Measurements from ENCODE around the gene COL13A1.

Gene COL13A1

DNA sequence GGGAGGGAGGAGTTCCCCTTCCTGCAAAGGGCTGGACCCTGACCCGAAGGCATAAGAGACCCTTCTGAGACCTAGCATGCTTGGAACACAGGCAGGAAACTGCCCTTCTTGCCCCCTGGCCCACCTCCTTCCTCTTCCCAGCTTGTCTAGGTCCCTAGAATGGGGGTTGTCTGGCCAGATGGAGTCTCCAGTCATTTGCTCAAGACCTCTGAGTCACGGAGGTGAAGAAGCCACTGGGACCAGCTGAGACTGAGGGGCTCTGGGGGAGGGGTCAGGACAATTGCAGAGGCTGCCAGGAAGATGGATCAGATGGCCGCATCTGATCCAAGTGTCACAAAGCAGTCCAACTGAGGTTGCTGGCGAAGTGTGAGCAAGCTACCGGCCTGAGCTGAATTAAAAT lies 46.2 kb downstream of the COL13A1 start:
- ATAC-seq (ENCODE audit: low read depth): no peak
- H3K4me3 ChIP-seq (ENCODE audit: severe bottlenecking): no peak overlapping the region
- H3K27me3 ChIP-seq (ENCODE audit: insufficient read depth, poor library complexity, severe bottlenecking): no peaks in the 10 kb centered on the region
- no peak for DNase-seq (ENCODE audit: low spot score)
- H3K36me3 ChIP-seq (ENCODE audit: low read depth): no peaks in the 10 kb centered on the region
- H3K27ac ChIP-seq (ENCODE audit: poor library complexity, severe bottlenecking): no peak overlapping the region
- peaks cover 6% of the 10 kb centered on the region for H3K4me1 ChIP-seq (ENCODE audit: insufficient read depth, poor library complexity, severe bottlenecking)
- TF ChIP-seq, protein P1, sequence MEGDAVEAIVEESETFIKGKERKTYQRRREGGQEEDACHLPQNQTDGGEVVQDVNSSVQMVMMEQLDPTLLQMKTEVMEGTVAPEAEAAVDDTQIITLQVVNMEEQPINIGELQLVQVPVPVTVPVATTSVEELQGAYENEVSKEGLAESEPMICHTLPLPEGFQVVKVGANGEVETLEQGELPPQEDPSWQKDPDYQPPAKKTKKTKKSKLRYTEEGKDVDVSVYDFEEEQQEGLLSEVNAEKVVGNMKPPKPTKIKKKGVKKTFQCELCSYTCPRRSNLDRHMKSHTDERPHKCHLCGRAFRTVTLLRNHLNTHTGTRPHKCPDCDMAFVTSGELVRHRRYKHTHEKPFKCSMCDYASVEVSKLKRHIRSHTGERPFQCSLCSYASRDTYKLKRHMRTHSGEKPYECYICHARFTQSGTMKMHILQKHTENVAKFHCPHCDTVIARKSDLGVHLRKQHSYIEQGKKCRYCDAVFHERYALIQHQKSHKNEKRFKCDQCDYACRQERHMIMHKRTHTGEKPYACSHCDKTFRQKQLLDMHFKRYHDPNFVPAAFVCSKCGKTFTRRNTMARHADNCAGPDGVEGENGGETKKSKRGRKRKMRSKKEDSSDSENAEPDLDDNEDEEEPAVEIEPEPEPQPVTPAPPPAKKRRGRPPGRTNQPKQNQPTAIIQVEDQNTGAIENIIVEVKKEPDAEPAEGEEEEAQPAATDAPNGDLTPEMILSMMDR (IDR thresholded peaks at IDR 0.05; ENCODE audit: poor library complexity, severe bottlenecking): no peak
- H3K9me3 ChIP-seq (ENCODE audit: severe bottlenecking): no peaks in the 10 kb centered on the region

DNA sequence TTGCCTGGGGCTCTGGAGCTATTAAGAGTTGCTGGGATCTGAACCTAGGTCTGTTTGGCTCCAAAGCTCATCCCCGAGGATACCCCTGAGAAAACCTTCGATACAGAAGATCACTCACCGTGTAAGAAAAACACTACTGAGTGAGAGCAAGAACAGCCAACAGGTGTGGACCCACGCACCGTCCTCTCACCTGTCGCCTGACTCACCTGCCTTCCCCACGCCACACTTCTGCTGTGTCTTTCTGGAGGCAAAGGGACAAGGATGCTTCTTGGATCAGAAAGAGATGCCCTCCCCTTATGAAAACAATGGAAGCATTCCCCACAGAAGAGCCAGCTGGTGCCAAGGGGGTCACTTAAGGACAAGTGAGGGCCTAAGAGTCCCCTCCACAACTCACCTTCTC lies 46.7 kb downstream of the COL13A1 start:
- TF ChIP-seq, protein P1 (IDR thresholded peaks at IDR 0.05; ENCODE audit: poor library complexity, severe bottlenecking): no peak
- no peak overlapping the region for H3K27ac ChIP-seq (ENCODE audit: poor library complexity, severe bottlenecking)
- no peaks in the 10 kb centered on the region for H3K27me3 ChIP-seq (ENCODE audit: insufficient read depth, poor library complexity, severe bottlenecking)
- DNase-seq (ENCODE audit: low spot score): no peak
- no peaks in the 10 kb centered on the region for H3K36me3 ChIP-seq (ENCODE audit: low read depth)
- no peak for ATAC-seq (ENCODE audit: low read depth)
- H3K9me3 ChIP-seq (ENCODE audit: severe bottlenecking): no peaks in the 10 kb centered on the region
- H3K4me3 ChIP-seq (ENCODE audit: severe bottlenecking): no peak overlapping the region
- peaks cover 6% of the 10 kb centered on the region for H3K4me1 ChIP-seq (ENCODE audit: insufficient read depth, poor library complexity, severe bottlenecking)

DNA sequence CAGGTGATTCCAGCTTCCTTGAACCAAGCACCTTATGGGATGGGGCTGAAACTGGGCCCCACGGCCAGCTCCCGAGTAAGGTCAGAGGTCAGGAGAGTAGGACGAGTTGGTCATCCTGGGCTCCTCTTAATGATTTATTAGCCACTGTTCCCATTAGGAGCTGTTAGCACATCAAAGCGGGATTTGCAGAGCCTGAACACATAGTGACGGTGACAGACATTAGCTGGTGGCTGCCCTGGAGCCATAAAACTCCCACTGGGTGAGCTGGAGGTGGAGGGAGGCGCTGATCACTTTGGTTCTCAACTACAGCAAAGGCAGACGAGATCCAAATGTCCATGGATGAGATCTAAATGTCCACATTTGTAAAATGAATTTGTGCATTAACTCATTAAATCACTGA lies 48.1 kb downstream of the COL13A1 start:
- TF ChIP-seq, protein P1 (IDR thresholded peaks at IDR 0.05; ENCODE audit: poor library complexity, severe bottlenecking): no peak
- DNase-seq (ENCODE audit: low spot score) (no peak), ATAC-seq (ENCODE audit: low read depth) (no peak)
- Histone ChIP-seq H3K36me3 (ENCODE audit: low read depth) (no peaks in the 10 kb centered on the region), H3K27ac (ENCODE audit: poor library complexity, severe bottlenecking) (no peak overlapping the region), H3K27me3 (ENCODE audit: insufficient read depth, poor library complexity, severe bottlenecking) (no peaks in the 10 kb centered on the region), H3K9me3 (ENCODE audit: severe bottlenecking) (no peaks in the 10 kb centered on the region), H3K4me1 (ENCODE audit: insufficient read depth, poor library complexity, severe bottlenecking) (peaks cover 6% of the 10 kb centered on the region), H3K4me3 (ENCODE audit: severe bottlenecking) (no peak overlapping the region)

DNA sequence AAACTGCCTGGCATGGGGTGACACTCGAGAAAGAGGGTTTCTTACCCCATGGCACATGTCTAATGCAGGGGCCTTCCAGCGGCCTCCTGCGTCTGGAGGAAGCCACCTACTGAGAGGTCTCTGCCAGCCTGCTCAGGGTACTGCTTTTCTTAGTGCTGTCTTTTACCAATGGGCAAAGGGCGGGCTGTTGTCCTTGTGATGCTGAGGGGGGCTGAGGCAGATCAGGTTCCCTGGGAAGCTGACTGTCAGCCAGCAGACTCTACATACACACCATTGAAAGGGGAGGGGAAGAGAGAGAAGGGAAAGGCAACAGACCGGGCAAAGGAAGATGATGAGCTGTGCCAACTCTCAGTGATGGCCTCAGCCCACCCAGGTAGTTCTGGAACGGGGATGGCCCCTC lies 48.7 kb downstream of the COL13A1 start:
- Histone ChIP-seq H3K4me3 (ENCODE audit: severe bottlenecking) (no peak overlapping the region), H3K27ac (ENCODE audit: poor library complexity, severe bottlenecking) (no peak overlapping the region), H3K27me3 (ENCODE audit: insufficient read depth, poor library complexity, severe bottlenecking) (no peaks in the 10 kb centered on the region), H3K9me3 (ENCODE audit: severe bottlenecking) (no peaks in the 10 kb centered on the region), H3K36me3 (ENCODE audit: low read depth) (no peaks in the 10 kb centered on the region), H3K4me1 (ENCODE audit: insufficient read depth, poor library complexity, severe bottlenecking) (peaks cover 6% of the 10 kb centered on the region)
- no peak for DNase-seq (ENCODE audit: low spot score)
- ATAC-seq (ENCODE audit: low read depth): no peak
- TF ChIP-seq, protein P1 (IDR thresholded peaks at IDR 0.05; ENCODE audit: poor library complexity, severe bottlenecking): no peak

DNA sequence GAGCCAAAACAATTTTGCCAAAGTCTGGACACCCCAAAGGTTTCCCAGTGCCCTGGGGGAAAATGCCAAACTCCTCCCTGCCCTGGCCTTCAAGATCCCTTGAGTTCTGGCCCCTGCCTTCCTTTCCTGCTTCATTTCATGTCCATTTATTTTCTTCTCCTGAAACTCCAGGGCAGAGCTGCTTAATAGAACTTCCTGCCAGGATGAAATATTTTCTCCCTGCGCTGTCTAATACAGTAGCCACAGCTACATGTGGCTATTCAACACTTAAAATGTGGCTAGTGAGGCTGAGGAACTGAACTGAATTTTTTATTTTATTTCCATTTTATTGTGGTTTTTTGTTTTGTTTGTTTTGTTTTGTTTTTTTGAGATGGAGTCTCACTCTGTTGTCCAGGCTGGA lies 49.6 kb downstream of the COL13A1 start:
- no peak overlapping the region for H3K4me3 ChIP-seq (ENCODE audit: severe bottlenecking)
- H3K36me3 ChIP-seq (ENCODE audit: low read depth): no peaks in the 10 kb centered on the region
- ATAC-seq (ENCODE audit: low read depth) (no peak), DNase-seq (ENCODE audit: low spot score) (no peak)
- H3K9me3 ChIP-seq (ENCODE audit: severe bottlenecking): no peaks in the 10 kb centered on the region
- TF ChIP-seq, protein P1 (IDR thresholded peaks at IDR 0.05; ENCODE audit: poor library complexity, severe bottlenecking): no peak
- no peaks in the 10 kb centered on the region for H3K4me1 ChIP-seq (ENCODE audit: insufficient read depth, poor library complexity, severe bottlenecking)
- H3K27me3 ChIP-seq (ENCODE audit: insufficient read depth, poor library complexity, severe bottlenecking): no peaks in the 10 kb centered on the region
- no peak overlapping the region for H3K27ac ChIP-seq (ENCODE audit: poor library complexity, severe bottlenecking)
